ENCODE results near the gene LMBR1. TPM values are rescaled to one million over a fixed set of nuclear protein-coding genes. Genes with fewer than 3 reads are reported as not detected.
"Not testable (repeated sequence)": the region's sequence is repeated elsewhere in the genome, so short reads cannot be mapped to it uniquely, and the experiment has no call there.

The LMBR1 gene
- polyA plus RNA-seq, 1 experiment, result 5.3 TPM

DNA sequence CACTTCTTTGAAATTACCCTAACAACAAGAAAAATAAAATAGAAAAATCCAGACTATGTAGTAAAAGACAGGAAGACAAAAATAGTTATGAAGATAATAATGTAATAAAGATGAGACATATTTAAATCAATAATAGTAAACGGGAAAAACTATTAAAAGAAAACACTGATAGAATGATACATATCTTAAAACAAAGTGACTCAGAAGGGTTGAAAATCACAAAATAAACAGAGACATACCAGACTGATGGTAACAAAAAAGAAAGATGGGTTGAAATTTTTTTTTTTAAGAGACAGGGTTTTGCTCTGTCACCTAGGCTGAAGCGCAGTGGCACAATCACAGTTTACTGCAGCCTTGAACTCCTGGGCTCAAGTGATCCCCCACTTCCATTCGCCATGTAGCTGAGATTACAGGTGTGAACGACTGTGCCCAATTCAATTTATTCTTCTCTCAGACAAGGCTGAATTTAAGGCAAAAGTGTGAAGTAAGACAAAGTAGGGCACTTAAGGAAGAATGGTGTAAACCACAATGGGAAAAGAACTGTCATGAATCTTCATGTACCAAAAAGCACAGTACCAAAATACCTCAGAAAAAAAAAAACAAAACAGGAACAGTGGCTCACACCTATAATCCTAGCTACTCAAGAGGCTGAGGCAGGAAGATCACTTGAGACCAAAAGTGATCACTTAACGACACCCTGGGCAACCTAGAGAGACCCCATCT, 47.4 kb downstream of the LMBR1 start:
- CTCF ChIA-PET, result interaction anchor here (1.2 kb wide), 1 partner anchor 13 kb away, joined by 3 read pairs; no protein-coding TSS in a partner anchor
- Histone ChIP-seq H3K4me3 (ENCODE audit: low read depth, low read length) (no peak overlapping the region), H3K27me3 (ENCODE audit: control insufficient read depth, insufficient read depth, low read length) (no peaks in the 10 kb centered on the region), H3K36me3 (ENCODE audit: control insufficient read depth, insufficient read depth, low read length) (no peaks in the 10 kb centered on the region)
- no peak for DNase-seq (ENCODE audit: low read depth)
- TF ChIP-seq, protein P1, sequence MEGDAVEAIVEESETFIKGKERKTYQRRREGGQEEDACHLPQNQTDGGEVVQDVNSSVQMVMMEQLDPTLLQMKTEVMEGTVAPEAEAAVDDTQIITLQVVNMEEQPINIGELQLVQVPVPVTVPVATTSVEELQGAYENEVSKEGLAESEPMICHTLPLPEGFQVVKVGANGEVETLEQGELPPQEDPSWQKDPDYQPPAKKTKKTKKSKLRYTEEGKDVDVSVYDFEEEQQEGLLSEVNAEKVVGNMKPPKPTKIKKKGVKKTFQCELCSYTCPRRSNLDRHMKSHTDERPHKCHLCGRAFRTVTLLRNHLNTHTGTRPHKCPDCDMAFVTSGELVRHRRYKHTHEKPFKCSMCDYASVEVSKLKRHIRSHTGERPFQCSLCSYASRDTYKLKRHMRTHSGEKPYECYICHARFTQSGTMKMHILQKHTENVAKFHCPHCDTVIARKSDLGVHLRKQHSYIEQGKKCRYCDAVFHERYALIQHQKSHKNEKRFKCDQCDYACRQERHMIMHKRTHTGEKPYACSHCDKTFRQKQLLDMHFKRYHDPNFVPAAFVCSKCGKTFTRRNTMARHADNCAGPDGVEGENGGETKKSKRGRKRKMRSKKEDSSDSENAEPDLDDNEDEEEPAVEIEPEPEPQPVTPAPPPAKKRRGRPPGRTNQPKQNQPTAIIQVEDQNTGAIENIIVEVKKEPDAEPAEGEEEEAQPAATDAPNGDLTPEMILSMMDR (IDR thresholded peaks at IDR 0.05; ENCODE audit: insufficient read depth, low read depth, low read length), result no peak
- POLR2A ChIA-PET, result no interaction called here

DNA sequence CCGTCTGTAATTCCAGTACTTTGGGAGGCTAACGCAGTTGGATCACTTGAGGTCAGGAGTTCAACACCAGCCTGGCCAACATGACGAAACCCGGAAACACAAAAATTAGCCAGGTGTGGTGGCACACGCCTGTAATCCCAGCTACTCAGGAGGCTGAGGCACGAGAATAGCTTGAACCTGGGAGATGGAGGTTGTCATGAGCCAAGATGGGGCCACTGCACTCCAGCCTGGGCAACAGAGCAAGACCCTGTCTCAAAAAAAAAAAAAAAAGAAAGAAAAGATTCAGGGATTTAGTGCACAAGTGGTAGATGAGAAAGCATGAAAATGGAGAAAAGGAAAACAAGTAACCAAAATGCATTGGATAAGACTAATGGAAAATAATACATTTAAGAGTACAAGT, 49.4 kb downstream of the LMBR1 start:
- H3K4me3 ChIP-seq (ENCODE audit: low read depth, low read length); H3K36me3 ChIP-seq (ENCODE audit: control insufficient read depth, insufficient read depth, low read length); DNase-seq (ENCODE audit: low read depth); POLR2A ChIA-PET; H3K27me3 ChIP-seq (ENCODE audit: control insufficient read depth, insufficient read depth, low read length): not testable (repeated sequence)
- CTCF ChIA-PET, result interaction anchor here (1.6 kb wide), 1 partner anchor 16 kb away, joined by 4 read pairs; no protein-coding TSS in a partner anchor

DNA sequence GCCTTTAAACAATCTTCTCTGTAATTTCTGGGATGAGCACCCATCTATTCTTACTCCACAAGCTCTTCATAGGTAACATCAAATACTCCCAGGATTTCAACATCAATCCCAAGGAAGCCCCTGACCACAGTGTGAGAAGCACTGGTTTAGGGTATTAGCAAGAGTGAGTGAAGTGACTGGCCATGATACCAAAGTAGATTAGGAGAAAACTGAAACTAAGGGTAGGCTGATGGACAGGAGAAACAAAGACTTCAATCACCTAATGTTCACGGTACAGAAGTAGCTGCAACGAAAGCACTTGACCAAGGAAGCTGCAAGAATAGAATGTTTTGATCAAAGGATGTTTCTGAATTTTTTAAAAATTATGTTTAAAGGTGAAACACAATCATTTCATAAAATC, 49.8 kb downstream of the LMBR1 start:
- ChIA-PET POLR2A (no interaction called here), CTCF (interaction anchor here (1.6 kb wide), 1 partner anchor 15 kb away, joined by 4 read pairs; no protein-coding TSS in a partner anchor)
- H3K36me3 ChIP-seq (ENCODE audit: control insufficient read depth, insufficient read depth, low read length), result no peaks in the 10 kb centered on the region
- TF ChIP-seq, protein P1 (IDR thresholded peaks at IDR 0.05; ENCODE audit: insufficient read depth, low read depth, low read length), result no peak
- H3K4me3 ChIP-seq (ENCODE audit: low read depth, low read length), result no peak overlapping the region
- no peaks in the 10 kb centered on the region for H3K27me3 ChIP-seq (ENCODE audit: control insufficient read depth, insufficient read depth, low read length)
- DNase-seq (ENCODE audit: low read depth), result no peak

DNA sequence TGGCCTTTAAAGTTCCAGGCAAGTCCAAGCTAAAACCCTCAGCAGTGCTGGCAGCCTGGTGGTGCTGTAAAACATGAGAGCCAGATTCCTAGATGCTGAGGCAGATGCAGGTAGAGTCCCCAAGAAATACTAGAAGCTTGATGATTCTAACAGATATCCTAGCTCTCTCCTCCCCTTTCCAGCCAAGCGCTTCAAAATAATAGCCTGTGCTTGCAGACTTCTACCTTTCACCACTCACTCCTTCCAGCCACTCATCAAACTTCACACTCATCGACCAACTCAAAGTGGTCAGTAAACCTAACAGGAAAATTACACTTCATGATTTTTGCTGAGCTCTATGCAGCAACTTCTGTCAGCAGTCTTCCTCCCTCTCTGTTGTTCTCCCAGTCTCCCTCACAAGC, 50.2 kb downstream of the LMBR1 start:
- TF ChIP-seq, protein P1 (IDR thresholded peaks at IDR 0.05; ENCODE audit: insufficient read depth, low read depth, low read length), result no peak
- ChIA-PET CTCF (interaction anchor here (1.6 kb wide), 1 partner anchor 15 kb away, joined by 4 read pairs; no protein-coding TSS in a partner anchor), POLR2A (no interaction called here)
- no peak overlapping the region for H3K4me3 ChIP-seq (ENCODE audit: low read depth, low read length)
- no peak for DNase-seq (ENCODE audit: low read depth)
- H3K36me3 ChIP-seq (ENCODE audit: control insufficient read depth, insufficient read depth, low read length), result no peaks in the 10 kb centered on the region
- H3K27me3 ChIP-seq (ENCODE audit: control insufficient read depth, insufficient read depth, low read length), result no peaks in the 10 kb centered on the region

DNA sequence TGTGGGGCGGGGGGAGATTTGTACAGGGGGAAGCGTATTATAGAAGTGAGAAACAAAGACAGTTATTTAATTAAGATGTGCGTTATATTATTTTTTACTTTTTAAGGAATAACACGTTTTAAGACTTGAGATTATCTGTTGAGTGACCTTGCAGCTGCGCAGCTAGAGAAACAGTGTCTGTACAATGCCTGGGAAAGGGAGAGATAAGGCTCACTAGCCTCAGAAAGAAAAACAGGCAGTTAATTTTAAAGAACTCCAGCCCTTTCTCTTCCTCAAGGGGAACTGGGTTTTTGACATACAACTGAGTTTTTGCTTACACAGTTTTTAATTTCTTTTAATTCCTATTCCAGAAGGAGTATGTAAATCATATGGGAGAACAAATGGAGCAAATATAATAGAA, 50.7 kb downstream of the LMBR1 start:
- DNase-seq (ENCODE audit: low read depth), result no peak
- ChIA-PET CTCF (interaction anchor here (1.6 kb wide), 1 partner anchor 15 kb away, joined by 4 read pairs; no protein-coding TSS in a partner anchor), POLR2A (no interaction called here)
- H3K4me3 ChIP-seq (ENCODE audit: low read depth, low read length), result no peak overlapping the region
- H3K27me3 ChIP-seq (ENCODE audit: control insufficient read depth, insufficient read depth, low read length), result no peaks in the 10 kb centered on the region
- no peaks in the 10 kb centered on the region for H3K36me3 ChIP-seq (ENCODE audit: control insufficient read depth, insufficient read depth, low read length)
- TF ChIP-seq, protein P1 (IDR thresholded peaks at IDR 0.05; ENCODE audit: insufficient read depth, low read depth, low read length), result no peak

DNA sequence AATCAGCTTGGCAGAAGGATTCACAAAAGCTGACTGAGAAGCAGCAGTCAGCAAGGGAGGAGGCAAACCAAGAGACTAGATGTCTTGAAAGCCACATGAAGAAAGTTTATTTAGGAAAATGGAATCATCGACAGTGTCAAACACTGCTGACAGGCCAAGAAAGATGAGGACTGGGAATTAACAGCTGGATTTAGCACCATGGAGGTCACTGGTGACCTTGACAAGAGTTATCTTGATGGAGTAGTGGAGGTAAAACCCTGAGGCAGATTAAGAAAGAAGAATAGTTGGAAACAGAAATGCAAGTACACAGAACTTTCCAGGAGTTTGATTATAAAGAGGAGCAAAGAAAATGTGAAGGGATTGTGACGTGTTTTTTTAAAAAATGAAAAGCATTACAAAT, 51.5 kb downstream of the LMBR1 start:
- no peak for DNase-seq (ENCODE audit: low read depth)
- H3K27me3 ChIP-seq (ENCODE audit: control insufficient read depth, insufficient read depth, low read length), result no peaks in the 10 kb centered on the region
- ChIA-PET POLR2A (no interaction called here), CTCF (no interaction called here)
- no peaks in the 10 kb centered on the region for H3K36me3 ChIP-seq (ENCODE audit: control insufficient read depth, insufficient read depth, low read length)
- TF ChIP-seq, protein P1 (IDR thresholded peaks at IDR 0.05; ENCODE audit: insufficient read depth, low read depth, low read length), result no peak
- H3K4me3 ChIP-seq (ENCODE audit: low read depth, low read length), result no peak overlapping the region

Measured in BJ (cell line).